ENCODE measurements around the gene ZBED3.

- no peak for TF ChIP-seq POLR2AphosphoS5 (IDR thresholded peaks at IDR 0.05; ENCODE audit: insufficient read depth, low read depth, low read length)
- no peak for TF ChIP-seq CTCF (IDR thresholded peaks at IDR 0.05; ENCODE audit: extremely low read depth in 1 of 2, insufficient read depth in 1 of 2, low read depth in 1 of 2, low read length in 2 of 2)
- TF ChIP-seq POLR2A (IDR thresholded peaks at IDR 0.05; ENCODE audit: low read depth, low read length): no peak
- TF ChIP-seq JUN (IDR thresholded peaks at IDR 0.05; ENCODE audit: borderline replicate concordance, insufficient read depth, insufficient read length, low read depth): no peak
- TF ChIP-seq MAX (IDR thresholded peaks at IDR 0.05; ENCODE audit: insufficient read depth, insufficient read length): no peak
Measured at GRCh38 chr5:77117161-77117560, 30.1 kb upstream of the ZBED3 start.

Data from endothelial cell of umbilical vein (primary cell).